Psoas muscle (tissue), 8 donors: ENCODE data around the gene ZNF681. TPM values are rescaled to one million over a fixed set of nuclear protein-coding genes. Genes with fewer than 3 reads are reported as not detected.

Experiments
- ATAC-seq, 4 donors: fragments of 200-7000 bp; cut with Tn5 transposase; one replicate each; pipeline ENCODE4 v1.9.1; 2020; ENCODE audit warnings: moderate library complexity in 3 of 4, mild to moderate bottlenecking in 2 of 4
- DNase-seq, 2 donors: peaks; one replicate each; pipeline ENCODE4 v3.0.0-alpha.2; 2020
- H3K27ac ChIP-seq: fragments of 200-600 bp; one replicate; pipeline ENCODE4 v1.8.0; 2022
- H3K27me3 ChIP-seq, 3 donors: fragments of 200-600 bp in 1 of 3; one replicate each; pipeline versions ENCODE4 v1.6.1 to v1.8.0; 2013 to 2022; ENCODE audit warnings: low read length in 2 of 3, mild to moderate bottlenecking in 2 of 3, moderate library complexity in 1 of 3; ENCODE audit not compliant: insufficient read depth in 3 of 3
- H3K36me3 ChIP-seq, 2 donors: fragments of 200-600 bp in 1 of 2; one replicate each; pipeline versions ENCODE4 v1.6.1 to v1.8.0; 2013 to 2022; ENCODE audit warnings: low read depth in 1 of 2, mild to moderate bottlenecking in 1 of 2, moderate library complexity in 1 of 2; ENCODE audit not compliant: insufficient read depth in 1 of 2
- H3K4me1 ChIP-seq: fragments of 200-600 bp; one replicate; pipeline ENCODE4 v1.8.0; 2022
- H3K4me3 ChIP-seq: fragments of 200-600 bp; one replicate; pipeline ENCODE4 v1.8.0; 2022; ENCODE audit warnings: mild to moderate bottlenecking
- H3K9me3 ChIP-seq: fragments of 200-600 bp; one replicate; pipeline ENCODE4 v1.8.0; 2022
- WGBS, 3 donors: extraction: QIAGEN DNeasy Blood & Tissue Kit; methylation state at CpG; one replicate each; pipeline versions ENCODE4 v1.1.6 to v1.1.7; 2013; 5-methylcytosine and 5-hydroxymethylcytosine counted together
- intact Hi-C, 2 donors: fragments of 100-400 bp; cut with DNase I; formaldehyde crosslinking; loops; one replicate each; pipeline versions ENCODE4 v1.11.0 to v1.14.2; 2022
- polyA plus RNA-seq, 3 donors: library from polyadenylated mRNA; stranded (reverse); fragments of 200-250 nt; gene quantifications; one replicate each; pipeline ENCODE4 v1.2.3, GENCODE V29; 2013
- total RNA-seq, 4 donors: library from RNA; stranded (reverse); fragmentation: NEBNext Ultra II Directional in 2 of 4; extraction: Animal tissue kit (Norgen Biotek cat#: 25700) in 2 of 4; gene quantifications; one replicate each; pipeline versions ENCODE4 v1.2.1 to v1.2.4, GENCODE V29; 2021 to 2023
- TF ChIP-seq, protein P1 (sequence below): fragments of 200-600 bp; IDR thresholded peaks from one replicate; pipeline ENCODE4 v1.8.0; 2022; ENCODE audit warnings: antibody characterized with exemption
- donor health status: healthy with polysubstance abuse.
- donor health status: DM: no; HTN: no; CAD: no; lungs with moderate emphysema.
- donor health status: Bipolar disorder and iron deficiency.
- donor health status: healthy.
- donor health status: DM: yes; HTN: yes; CAD: no.
- donor health status: DM: no; HTN: no; CAD: no.
- donor health status: DM: no; HTN: no; CAD: no.
- donor health status: DM: yes; HTN: yes; CAD: no.

Gene ZNF681
- total and polyA plus RNA-seq, 7 donors = 0.06 to 0.26 (median 0.18) TPM

DNA sequence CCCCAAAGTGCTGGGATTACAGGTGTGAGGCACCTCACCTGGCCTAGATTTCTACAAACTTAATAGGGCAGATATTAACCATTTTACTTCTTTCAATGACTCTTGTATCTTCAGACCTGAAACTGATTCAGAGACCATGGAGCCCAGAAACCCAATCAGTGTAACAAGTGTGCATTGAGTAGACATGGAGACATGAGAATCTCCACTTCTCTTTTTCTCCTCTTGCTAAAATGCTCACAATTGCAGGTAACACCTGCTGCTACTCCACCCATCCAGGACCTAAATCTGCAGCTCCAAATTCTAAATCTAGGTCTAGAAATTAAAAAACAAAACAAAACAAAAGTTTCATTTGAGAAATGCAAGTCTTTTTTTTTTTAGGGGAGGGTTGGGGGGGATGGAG lies 42.2 kb upstream of the ZNF681 start:
- no peak for ATAC-seq
- Histone ChIP-seq H3K36me3 (no peaks in the 10 kb centered on the region), H3K9me3 (no peaks in the 10 kb centered on the region), H3K27me3 (no peaks in the 10 kb centered on the region), H3K4me1 (no peaks in the 10 kb centered on the region), H3K27ac (no peak overlapping the region), H3K4me3 (no peak overlapping the region)
- TF ChIP-seq, protein P1, sequence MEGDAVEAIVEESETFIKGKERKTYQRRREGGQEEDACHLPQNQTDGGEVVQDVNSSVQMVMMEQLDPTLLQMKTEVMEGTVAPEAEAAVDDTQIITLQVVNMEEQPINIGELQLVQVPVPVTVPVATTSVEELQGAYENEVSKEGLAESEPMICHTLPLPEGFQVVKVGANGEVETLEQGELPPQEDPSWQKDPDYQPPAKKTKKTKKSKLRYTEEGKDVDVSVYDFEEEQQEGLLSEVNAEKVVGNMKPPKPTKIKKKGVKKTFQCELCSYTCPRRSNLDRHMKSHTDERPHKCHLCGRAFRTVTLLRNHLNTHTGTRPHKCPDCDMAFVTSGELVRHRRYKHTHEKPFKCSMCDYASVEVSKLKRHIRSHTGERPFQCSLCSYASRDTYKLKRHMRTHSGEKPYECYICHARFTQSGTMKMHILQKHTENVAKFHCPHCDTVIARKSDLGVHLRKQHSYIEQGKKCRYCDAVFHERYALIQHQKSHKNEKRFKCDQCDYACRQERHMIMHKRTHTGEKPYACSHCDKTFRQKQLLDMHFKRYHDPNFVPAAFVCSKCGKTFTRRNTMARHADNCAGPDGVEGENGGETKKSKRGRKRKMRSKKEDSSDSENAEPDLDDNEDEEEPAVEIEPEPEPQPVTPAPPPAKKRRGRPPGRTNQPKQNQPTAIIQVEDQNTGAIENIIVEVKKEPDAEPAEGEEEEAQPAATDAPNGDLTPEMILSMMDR = no peak
- DNase-seq = no peak
- intact Hi-C loops = no loop called here

DNA sequence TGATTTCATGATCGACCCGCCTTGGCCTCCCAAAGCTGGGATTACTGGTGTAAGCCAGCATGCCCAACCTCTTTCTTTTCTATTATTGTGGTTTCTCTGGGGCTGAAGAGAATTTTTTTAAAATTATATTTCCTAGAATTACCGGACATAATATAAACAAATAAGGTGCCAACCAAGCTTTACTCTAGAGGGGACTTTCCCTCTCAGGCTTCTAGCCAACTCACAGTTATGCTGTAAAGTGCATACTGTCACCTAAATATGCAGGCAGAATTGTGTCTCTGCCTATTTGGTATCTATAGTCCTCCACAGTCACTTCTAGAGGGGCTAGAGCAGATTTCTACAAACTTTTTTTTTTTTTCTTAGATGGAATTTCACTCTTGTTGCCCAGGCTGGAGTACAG lies 41.6 kb upstream of the ZNF681 start:
- 89 to 93% (median 93%) methylated on average over 3 of the region's 3 CpGs for WGBS, 3 donors
- Histone ChIP-seq H3K9me3 (no peaks in the 10 kb centered on the region), H3K4me1 (no peaks in the 10 kb centered on the region), H3K27ac (no peak overlapping the region), H3K4me3 (no peak overlapping the region), H3K36me3 (no peaks in the 10 kb centered on the region), H3K27me3 (no peaks in the 10 kb centered on the region)
- TF ChIP-seq, protein P1 = no peak
- no peak for DNase-seq
- ATAC-seq = no peak
- intact Hi-C loops = no loop called here

DNA sequence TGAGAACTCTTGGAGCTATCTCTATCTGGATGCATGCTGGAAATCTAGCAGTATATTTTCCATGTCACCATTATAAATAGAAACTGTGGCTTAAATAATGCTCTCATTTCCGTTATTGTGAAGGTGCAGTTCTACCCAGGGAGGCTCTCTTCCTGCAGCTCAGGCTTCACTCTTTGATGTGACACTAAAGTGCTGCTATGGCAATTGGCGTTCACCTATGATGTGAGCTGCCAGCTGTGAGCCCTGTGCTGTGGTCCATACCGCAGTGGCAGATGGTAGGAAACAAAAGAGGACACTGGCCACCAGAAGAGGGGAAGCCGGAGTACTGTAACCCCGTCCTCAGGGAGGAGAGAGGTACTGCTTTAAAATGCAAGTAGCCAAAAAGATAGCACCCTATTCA lies 40.6 kb upstream of the ZNF681 start:
- H3K36me3 ChIP-seq = no peaks in the 10 kb centered on the region
- WGBS, 3 donors = 21 to 36% (median 33%) methylated on average over 3 of the region's 5 CpGs
- ATAC-seq = no peak
- H3K9me3 ChIP-seq = no peaks in the 10 kb centered on the region
- H3K4me1 ChIP-seq = no peaks in the 10 kb centered on the region
- H3K4me3 ChIP-seq = no peak overlapping the region
- intact Hi-C loops = no loop called here
- no peak overlapping the region for H3K27ac ChIP-seq
- no peak for DNase-seq
- H3K27me3 ChIP-seq = no peaks in the 10 kb centered on the region
- TF ChIP-seq, protein P1 = no peak

DNA sequence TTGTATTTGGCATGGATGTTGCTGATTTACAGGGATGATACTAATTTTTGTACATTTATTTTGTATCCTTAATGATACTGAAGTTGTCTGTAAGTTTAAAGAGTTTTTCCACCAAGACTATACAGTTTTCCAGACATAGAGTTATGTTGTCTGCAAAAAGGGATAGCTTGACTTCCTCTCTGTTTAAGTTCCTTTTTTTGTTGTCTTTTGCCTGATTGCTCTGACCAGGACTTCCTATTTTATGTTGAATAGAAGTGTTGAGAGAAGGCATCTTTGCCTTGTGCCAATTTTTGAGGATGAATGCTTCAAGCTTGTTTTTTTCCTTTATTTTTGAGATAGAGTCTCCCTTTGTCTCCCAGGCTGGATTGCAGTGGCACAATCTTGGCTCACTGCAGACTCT lies 36.8 kb upstream of the ZNF681 start:
- TF ChIP-seq, protein P1 = no peak
- no peaks in the 10 kb centered on the region for H3K4me1 ChIP-seq
- intact Hi-C loops = no loop called here
- H3K36me3 ChIP-seq = no peaks in the 10 kb centered on the region
- no peak overlapping the region for H3K4me3 ChIP-seq
- H3K27me3 ChIP-seq = no peaks in the 10 kb centered on the region
- H3K27ac ChIP-seq = no peak overlapping the region
- ATAC-seq (no peak), DNase-seq (no peak)
- H3K9me3 ChIP-seq = no peaks in the 10 kb centered on the region

DNA sequence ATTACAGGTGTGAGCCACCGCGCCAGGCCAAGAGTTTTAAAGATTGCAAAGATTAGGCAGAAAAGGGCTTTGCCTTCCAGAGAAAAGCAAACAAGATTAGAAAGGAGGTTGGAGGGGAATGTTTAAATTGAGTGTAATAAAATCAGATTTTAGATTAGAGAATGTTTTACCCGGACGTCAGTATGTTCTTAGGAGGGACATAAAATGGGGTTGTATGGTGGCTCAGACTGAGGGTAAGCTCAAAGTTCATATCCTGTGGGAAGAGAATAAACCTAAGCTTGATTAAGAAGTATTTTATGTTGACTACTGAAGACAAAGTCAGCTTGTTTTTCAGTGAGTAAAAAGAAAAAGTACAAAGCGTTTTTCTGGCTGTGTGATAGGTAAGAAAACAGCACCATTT lies 34.1 kb upstream of the ZNF681 start:
- no peaks in the 10 kb centered on the region for H3K4me1 ChIP-seq
- H3K27ac ChIP-seq = no peak overlapping the region
- H3K4me3 ChIP-seq = no peak overlapping the region
- intact Hi-C loops = no loop called here
- ATAC-seq = no peak
- no peaks in the 10 kb centered on the region for H3K36me3 ChIP-seq
- DNase-seq = no peak
- WGBS, 3 donors = 90 to 95% (median 91%) methylated on average over 5 of the region's 5 CpGs
- no peaks in the 10 kb centered on the region for H3K27me3 ChIP-seq
- TF ChIP-seq, protein P1 = no peak
- no peaks in the 10 kb centered on the region for H3K9me3 ChIP-seq
